22Rv1 (cell line): Measurements from ENCODE around the gene RGL1.
"Not testable (repeated sequence)": the region's sequence is repeated elsewhere in the genome, so short reads cannot be mapped to it uniquely, and the experiment has no call there.

ENCODE experiments used
- H3K27ac ChIP-seq: fragments of 450-650 bp; 2 replicates; pipeline ENCODE4 v1.5.1; 2017
- ZFX ChIP-seq: fragments of 450-650 bp; IDR thresholded peaks from 2 replicates; pipeline ENCODE4 v1.6.1; 2017; ENCODE audit warnings: antibody characterized with exemption, borderline replicate concordance
- TF ChIP-seq, protein P1 (sequence below): fragments of 450-650 bp; IDR thresholded peaks from 2 replicates; pipeline ENCODE4 v1.5.1; 2017; ENCODE audit warnings: mild to moderate bottlenecking

RGL1 gene

DNA sequence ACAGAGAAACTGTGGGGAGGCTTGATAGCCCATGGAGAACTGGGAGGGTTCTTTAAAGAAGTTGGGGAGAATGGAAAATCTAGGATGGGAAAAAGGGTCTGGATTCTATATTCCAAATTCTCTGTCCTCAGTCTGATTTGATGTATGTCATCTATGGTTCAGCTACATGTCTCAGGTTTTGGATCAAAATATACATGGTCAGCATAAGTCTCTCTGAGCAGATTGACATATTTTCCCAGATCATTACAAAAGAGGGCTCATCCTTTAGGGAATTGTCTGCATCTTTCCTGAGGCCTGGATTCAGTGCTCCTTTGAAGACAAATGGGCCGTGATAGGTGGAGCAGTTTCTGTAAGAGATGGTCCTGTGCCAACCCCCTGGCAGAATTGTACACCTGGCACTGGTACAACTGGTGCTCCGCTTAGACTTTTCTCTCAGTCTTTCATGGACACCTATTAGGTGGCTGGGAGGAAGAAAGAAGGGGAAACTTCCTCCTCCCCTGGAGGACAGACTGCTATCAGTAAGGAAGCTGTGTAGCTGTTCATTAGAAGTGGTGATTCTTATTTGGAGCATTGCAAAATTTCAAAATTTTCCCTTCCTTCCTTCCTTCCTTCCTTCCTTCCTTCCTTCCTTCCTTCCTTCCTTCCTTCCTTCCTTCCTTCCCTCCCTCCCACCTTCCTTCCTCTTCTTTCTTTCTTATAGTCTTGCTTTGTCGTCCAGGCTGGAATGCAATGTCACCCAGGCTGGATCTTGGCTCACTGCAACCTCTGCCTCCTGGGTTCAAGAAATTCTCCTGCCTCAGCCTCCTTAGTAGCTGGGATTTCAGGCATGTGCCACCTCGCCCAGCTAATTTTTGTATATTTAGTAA, 26.1 kb upstream of the RGL1 start:
- H3K27ac ChIP-seq: no peak overlapping the region
- no peak for TF ChIP-seq ZFX

DNA sequence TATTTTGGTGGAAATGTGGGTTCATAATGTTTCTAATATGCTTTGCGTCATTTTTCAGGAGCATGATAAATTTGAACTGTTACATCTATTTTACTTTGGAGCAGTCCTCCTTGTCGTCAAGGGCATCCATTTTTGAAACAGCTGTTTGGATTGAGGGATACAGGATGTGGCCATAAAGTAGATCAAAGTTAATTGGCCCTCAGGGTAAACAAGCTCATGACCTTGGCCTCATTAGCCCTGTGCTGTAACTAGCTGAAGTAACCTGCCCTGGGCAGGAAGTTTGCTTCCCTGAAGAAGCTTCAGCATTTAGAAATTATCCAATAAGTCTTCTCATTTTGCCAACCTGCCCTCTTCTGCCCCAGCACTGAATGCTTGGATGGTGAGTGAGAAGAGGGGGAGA, 24.8 kb upstream of the RGL1 start:
- H3K27ac ChIP-seq: no peak overlapping the region
- TF ChIP-seq, protein P1, sequence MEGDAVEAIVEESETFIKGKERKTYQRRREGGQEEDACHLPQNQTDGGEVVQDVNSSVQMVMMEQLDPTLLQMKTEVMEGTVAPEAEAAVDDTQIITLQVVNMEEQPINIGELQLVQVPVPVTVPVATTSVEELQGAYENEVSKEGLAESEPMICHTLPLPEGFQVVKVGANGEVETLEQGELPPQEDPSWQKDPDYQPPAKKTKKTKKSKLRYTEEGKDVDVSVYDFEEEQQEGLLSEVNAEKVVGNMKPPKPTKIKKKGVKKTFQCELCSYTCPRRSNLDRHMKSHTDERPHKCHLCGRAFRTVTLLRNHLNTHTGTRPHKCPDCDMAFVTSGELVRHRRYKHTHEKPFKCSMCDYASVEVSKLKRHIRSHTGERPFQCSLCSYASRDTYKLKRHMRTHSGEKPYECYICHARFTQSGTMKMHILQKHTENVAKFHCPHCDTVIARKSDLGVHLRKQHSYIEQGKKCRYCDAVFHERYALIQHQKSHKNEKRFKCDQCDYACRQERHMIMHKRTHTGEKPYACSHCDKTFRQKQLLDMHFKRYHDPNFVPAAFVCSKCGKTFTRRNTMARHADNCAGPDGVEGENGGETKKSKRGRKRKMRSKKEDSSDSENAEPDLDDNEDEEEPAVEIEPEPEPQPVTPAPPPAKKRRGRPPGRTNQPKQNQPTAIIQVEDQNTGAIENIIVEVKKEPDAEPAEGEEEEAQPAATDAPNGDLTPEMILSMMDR: no peak
- no peak for TF ChIP-seq ZFX

DNA sequence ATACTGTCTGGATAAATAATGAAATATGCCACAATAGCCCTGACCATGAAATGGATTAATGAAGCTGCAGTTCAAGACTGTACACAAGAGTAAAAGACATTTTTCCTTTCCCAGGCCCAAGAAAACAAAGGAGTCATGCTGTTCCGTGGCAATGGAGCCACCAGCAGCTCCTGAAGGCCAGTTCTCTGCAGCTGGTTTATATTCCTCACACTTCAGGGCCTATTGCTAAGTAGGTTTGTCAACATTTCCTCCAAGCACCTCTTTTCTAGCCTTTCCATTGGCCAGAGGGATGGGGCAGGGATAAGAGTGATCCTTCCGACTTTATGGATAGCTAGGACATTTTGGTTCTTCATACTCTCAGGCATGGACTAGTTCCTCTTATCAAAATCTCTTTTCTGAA, 24.2 kb upstream of the RGL1 start:
- TF ChIP-seq, protein P1: no peak
- TF ChIP-seq ZFX: no peak

DNA sequence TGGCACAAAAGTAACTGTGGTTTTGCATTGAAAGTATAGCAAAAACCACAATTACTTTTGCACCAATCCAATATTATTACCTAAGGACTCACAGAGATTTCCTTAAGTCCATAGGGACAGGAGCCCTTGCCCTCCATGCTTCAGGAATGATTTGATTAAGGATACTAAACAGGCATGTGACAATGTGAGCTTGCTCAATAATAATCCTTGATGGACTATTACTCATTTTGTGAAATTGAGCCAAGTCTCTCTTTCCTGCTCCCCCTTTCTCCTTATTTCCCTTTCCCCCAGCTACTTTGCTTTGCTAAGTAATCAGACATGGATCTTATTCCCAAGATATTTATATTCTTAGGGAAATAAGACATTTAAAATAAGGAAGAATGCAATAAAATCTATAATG, 21.6 kb upstream of the RGL1 start:
- no peak overlapping the region for H3K27ac ChIP-seq
- no peak for TF ChIP-seq ZFX
- TF ChIP-seq, protein P1: no peak

More for the DNA sequence above, 24.2 kb upstream of the RGL1 start:
- no peak overlapping the region for H3K27ac ChIP-seq

DNA sequence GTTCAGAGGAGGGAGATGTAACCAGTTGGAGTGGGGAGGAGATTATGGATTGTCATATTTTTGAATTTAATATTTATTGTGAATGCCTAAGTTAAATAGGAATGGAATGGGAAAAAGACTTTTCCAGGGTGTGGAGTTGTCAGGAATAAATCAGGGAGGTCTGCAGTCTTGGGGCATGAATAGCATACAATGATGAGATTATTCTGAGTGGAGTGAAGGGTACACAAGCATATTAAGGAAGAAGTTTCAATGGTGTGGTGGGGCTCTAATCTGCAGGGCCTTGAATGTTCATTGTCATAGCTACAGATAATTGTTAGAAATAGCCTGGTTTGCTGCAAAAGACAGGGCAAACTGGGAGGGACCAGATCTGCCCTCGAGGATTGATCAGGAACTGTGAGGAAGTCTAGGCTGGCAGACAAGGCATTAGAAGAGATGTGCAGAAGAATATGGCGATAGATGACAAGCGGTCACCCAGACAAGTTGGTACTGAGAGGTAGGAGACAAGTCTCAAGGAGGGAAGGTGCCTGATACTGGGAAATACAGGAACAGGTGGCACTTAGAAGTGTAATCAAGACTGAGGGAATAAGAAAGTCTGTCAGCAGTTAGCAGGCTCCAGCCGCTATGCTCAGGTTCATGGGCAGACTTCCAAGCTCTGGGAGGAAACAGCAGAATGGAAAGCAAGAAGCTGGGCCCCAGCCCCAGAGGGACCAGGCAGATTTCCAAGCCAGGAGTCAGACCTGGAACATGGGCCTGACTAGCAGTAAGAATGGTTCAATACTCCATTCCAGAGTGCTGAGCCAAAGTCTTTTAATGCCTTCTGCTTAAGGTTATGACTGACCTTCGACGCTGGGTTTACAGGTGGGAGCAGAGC, 20.9 kb upstream of the RGL1 start:
- no peak overlapping the region for H3K27ac ChIP-seq
- TF ChIP-seq ZFX: no peak
- TF ChIP-seq, protein P1: no peak

DNA sequence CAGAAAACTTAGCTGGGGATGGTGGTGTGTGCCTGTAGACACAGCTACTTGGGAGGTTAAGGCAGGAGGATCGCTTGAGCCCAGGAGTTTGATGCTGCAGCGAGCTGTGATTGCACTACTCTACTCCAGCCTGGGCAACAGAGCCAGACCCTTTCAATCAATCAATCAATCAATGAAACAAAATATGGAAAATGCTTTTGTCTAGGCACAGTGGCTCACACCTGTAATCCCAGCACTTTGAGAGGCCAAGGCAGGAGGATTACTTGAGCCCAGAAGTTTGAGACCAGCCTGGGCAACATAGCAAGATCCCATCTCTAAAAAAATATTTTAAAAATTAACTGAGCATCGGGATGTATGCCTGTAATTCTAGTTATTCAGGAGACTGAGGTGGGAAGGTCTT, 19.0 kb upstream of the RGL1 start:
- H3K27ac ChIP-seq: not testable (repeated sequence)

DNA sequence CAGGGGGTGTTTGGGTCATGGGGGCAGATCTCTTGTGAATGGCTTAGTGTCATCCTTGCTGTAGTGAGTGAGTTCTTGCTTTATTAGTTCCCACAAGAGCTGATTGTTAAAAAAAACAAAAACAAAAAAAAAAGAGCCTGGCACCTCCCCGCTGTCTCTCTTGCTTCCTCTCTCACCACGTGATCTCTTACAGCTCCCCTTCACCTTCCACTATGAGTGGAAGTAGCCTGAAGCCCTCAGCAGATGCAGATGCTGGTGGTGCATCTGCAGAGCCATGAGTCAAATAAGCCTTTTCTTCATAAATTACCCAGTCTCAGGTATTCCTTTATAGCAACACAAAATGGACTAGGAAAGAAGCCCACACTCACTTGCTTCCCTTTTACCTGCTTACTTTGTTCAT, 17.2 kb upstream of the RGL1 start:
- H3K27ac ChIP-seq: no peak overlapping the region
- TF ChIP-seq ZFX: no peak
- TF ChIP-seq, protein P1: no peak

DNA sequence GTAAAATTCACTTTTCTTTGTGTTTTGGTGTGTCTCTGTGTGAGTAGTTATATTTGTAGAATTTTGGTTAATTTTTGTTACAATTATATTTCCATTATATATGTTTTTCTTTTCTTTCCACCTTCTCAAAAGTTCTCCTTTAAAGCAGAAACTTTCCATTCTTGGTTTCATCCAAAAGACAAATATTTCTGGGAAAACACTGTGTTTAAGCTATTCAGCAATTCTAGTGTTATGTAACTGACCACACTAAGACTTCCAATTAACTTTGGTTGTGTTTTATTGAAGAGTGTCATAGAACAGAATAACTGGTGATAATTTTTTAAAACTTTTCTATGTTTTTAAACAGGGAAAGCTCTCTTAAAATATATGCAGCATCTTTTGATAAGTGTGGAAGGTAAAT, 13.6 kb upstream of the RGL1 start:
- no peak overlapping the region for H3K27ac ChIP-seq
- TF ChIP-seq ZFX: no peak
- TF ChIP-seq, protein P1: no peak
